Measurements from ENCODE around the gene ADARB2.

- no peak for TF ChIP-seq EZH2 (IDR thresholded peaks at IDR 0.05; ENCODE audit: insufficient read depth, poor library complexity, severe bottlenecking)
- no peak for TF ChIP-seq EZH2phosphoT487 (IDR thresholded peaks at IDR 0.05; ENCODE audit: insufficient read depth, low read depth)
Measured at GRCh38 chr10:1166101-1166827, 571.1 kb downstream of the ADARB2 start.
